Cardiac fibroblast (primary cell): ENCODE results near the gene OGFR.
"Not testable (repeated sequence)": the region's sequence is repeated elsewhere in the genome, so short reads cannot be mapped to it uniquely, and the experiment has no call there.

Experiments used
- DNase-seq, 2 donors: peaks; one replicate each; pipeline versions ENCODE4 v3.0.0 to v3.0.0-alpha.2; 2010; ENCODE audit warnings: low read depth in 2 of 2
- H3K4me3 ChIP-seq, 2 donors: replicated peaks in 1 of 2; 1 replicate in 1 of 2; 2 replicates in 1 of 2; pipeline ENCODE4 v1.5.1; 2011; ENCODE audit warnings: low read depth in 2 of 2, low read length in 2 of 2, mild to moderate bottlenecking in 2 of 2, moderate library complexity in 1 of 2
- CTCF ChIP-seq: IDR thresholded peaks from one replicate; pipeline ENCODE4 v1.5.1; 2011; ENCODE audit warnings: low read depth, mild to moderate bottlenecking, low read length, inconsistent platforms

OGFR gene

GRCh38 chr20:62850333-62850974 lies 45.8 kb downstream of the OGFR start:
- no peak overlapping the region for H3K4me3 ChIP-seq
- DNase-seq, result no peak
- no peak for TF ChIP-seq CTCF

- TF ChIP-seq CTCF, result no peak
- DNase-seq, result no peak
- no peak overlapping the region for H3K4me3 ChIP-seq
Measured at GRCh38 chr20:62852196-62852595, 47.6 kb downstream of the OGFR start.

- no peak for TF ChIP-seq CTCF
- DNase-seq, result no peak
- no peak overlapping the region for H3K4me3 ChIP-seq
Measured at GRCh38 chr20:62852841-62853240, 48.2 kb downstream of the OGFR start.

- H3K4me3 ChIP-seq, DNase-seq: not testable (repeated sequence)
Measured at GRCh38 chr20:62853304-62853703, 48.7 kb downstream of the OGFR start.

- no peak overlapping the region for H3K4me3 ChIP-seq
- no peak for DNase-seq
- no peak for TF ChIP-seq CTCF
Measured at GRCh38 chr20:62854121-62854520, 49.5 kb downstream of the OGFR start.

- no peak for DNase-seq
- no peak overlapping the region for H3K4me3 ChIP-seq
- no peak for TF ChIP-seq CTCF
Measured at GRCh38 chr20:62855120-62855519, 50.5 kb downstream of the OGFR start.

GRCh38 chr20:62856931-62857619 lies 52.4 kb downstream of the OGFR start:
- no peak for TF ChIP-seq CTCF
- H3K4me3 ChIP-seq, result no peak overlapping the region

More at GRCh38 chr20:62856931-62857619, 52.4 kb downstream of the OGFR start:
- DNase-seq, result no peak
